Right cardiac atrium (tissue), 5 donors: ENCODE results near the gene CCDC92. TPM values are rescaled to one million over a fixed set of nuclear protein-coding genes. Genes with fewer than 3 reads are reported as not detected.
A peak's percentile ranks its signal among the peaks of the same experiment; 100 is the strongest.

Source experiments
- ATAC-seq, 2 donors: fragments of 200-7000 bp; cut with Tn5 transposase; one replicate each; pipeline versions ENCODE4 v1.8.0 to v1.9.1; 2020; ENCODE audit warnings: moderate library complexity in 2 of 2, mild to moderate bottlenecking in 1 of 2
- DNase-seq, 3 donors: peaks; one replicate each; pipeline ENCODE4 v3.0.0-alpha.2; 2020
- H3K27ac ChIP-seq: one replicate; pipeline ENCODE4 v1.5.1; 2013; ENCODE audit warnings: mild to moderate bottlenecking, low read length, control low read depth, moderate library complexity
- H3K27me3 ChIP-seq: one replicate; pipeline ENCODE4 v1.6.1; 2013; ENCODE audit not compliant: control insufficient read depth, insufficient read depth
- H3K4me1 ChIP-seq: one replicate; pipeline ENCODE4 v1.6.1; 2013; ENCODE audit warnings: low read length; ENCODE audit not compliant: control insufficient read depth, insufficient read depth
- H3K4me3 ChIP-seq: one replicate; pipeline ENCODE4 v1.5.1; 2013; ENCODE audit warnings: low read length, control low read depth
- H3K9me3 ChIP-seq: one replicate; pipeline ENCODE4 v1.6.1; 2013; ENCODE audit warnings: low read length; ENCODE audit not compliant: control insufficient read depth
- WGBS: extraction: QIAGEN DNeasy Blood & Tissue Kit; methylation state at CpG from one replicate; pipeline ENCODE4 v1.1.7; 2013; 5-methylcytosine and 5-hydroxymethylcytosine counted together
- intact Hi-C, 4 donors: fragments of 100-400 bp; cut with DNase I; formaldehyde crosslinking; loops; one replicate each; pipeline versions ENCODE4 v1.11.0 to v1.14.0; 2022 to 2023
- polyA plus RNA-seq: library from polyadenylated mRNA; stranded (reverse); fragments of 200-250 nt; gene quantifications from one replicate; pipeline ENCODE4 v1.2.3, GENCODE V29; 2013
- total RNA-seq, 4 donors: library from RNA; stranded (reverse); fragmentation: NEBNext Ultra II Directional; extraction: Animal tissue kit (Norgen Biotek cat#: 25700); gene quantifications; one replicate each; pipeline ENCODE4 v1.2.1, GENCODE V29; 2021
- donor health status: healthy with polysubstance abuse.
- donor health status: DM: no; HTN: yes; CAD: no.
- donor health status: DM: no; HTN: no; CAD: no.
- donor health status: DM: no; HTN: yes; CAD: no; lungs with severe emphysema.
- donor health status: DM: yes; HTN: yes; CAD: no.

The CCDC92 gene
- total and polyA plus RNA-seq, 5 donors, result 47.5 to 80.0 (median 53.0) TPM

GRCh38 chr12:123960029-123960735 is 12.4 kb downstream of the CCDC92 start:
- Histone ChIP-seq H3K4me3 (no peak overlapping the region), H3K4me1 (peaks cover 4% of the 10 kb centered on the region), H3K27me3 (no peaks in the 10 kb centered on the region), H3K9me3 (no peaks in the 10 kb centered on the region), H3K27ac (no peak overlapping the region)
- ATAC-seq, result no peak
- WGBS, result 86% methylated on average over 9 of the region's 9 CpGs
- intact Hi-C loops, result no loop called here
- DNase-seq, result no peak

GRCh38 chr12:123958876-123959275 is 13.8 kb downstream of the CCDC92 start:
- intact Hi-C loops, result no loop called here
- WGBS, result 79% methylated on average over 9 of the region's 9 CpGs
- DNase-seq (no peak), ATAC-seq (no peak)
- Histone ChIP-seq H3K4me3 (no peak overlapping the region), H3K4me1 (peaks cover 4% of the 10 kb centered on the region), H3K27me3 (no peaks in the 10 kb centered on the region), H3K27ac (peak overlapping the region; percentile 64), H3K9me3 (no peaks in the 10 kb centered on the region)

DNA sequence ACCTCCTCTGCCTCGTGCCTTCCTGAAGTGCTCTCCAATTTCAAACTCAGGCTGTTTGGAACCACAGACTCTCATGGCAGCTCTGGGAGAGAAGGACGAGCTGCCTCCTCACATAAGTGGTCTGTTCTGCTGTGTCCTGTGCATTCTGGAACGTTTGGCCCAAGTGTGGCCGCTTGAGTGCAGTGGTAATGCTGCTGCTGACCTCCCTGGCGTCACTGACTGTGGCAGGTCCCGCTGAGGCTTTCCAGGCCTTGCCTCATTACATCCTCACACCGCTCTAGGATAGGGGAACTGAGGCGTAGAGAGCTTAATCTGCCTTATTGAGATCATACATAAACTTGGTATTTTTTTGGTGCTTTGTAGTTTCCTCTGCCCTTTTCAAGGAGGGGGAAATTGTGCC is 14.2 kb downstream of the CCDC92 start:
- Histone ChIP-seq H3K9me3 (no peaks in the 10 kb centered on the region), H3K4me1 (peaks cover 4% of the 10 kb centered on the region), H3K27me3 (no peaks in the 10 kb centered on the region), H3K27ac (peak overlapping the region; percentile 64), H3K4me3 (no peak overlapping the region)
- WGBS, result 67% methylated on average over 8 of the region's 8 CpGs
- intact Hi-C loops, result no loop called here
- no peak for DNase-seq
- peak; percentile 59 to 71 for ATAC-seq

GRCh38 chr12:123957196-123957595 is 15.4 kb downstream of the CCDC92 start:
- no peak for DNase-seq
- no peak for ATAC-seq
- WGBS, result 87% methylated on average over 3 of the region's 3 CpGs
- intact Hi-C loops, result no loop called here
- H3K9me3 ChIP-seq, result no peaks in the 10 kb centered on the region
- peaks cover 4% of the 10 kb centered on the region for H3K4me1 ChIP-seq
- H3K27ac ChIP-seq, result no peak overlapping the region
- H3K4me3 ChIP-seq, result no peak overlapping the region
- H3K27me3 ChIP-seq, result no peaks in the 10 kb centered on the region

- no peak overlapping the region for H3K4me3 ChIP-seq
- H3K4me1 ChIP-seq, result peaks cover 2% of the 10 kb centered on the region
- ATAC-seq (no peak), DNase-seq (no peak)
- no peak overlapping the region for H3K27ac ChIP-seq
- H3K9me3 ChIP-seq, result no peaks in the 10 kb centered on the region
- 90% methylated on average over 9 of the region's 9 CpGs for WGBS
- no peaks in the 10 kb centered on the region for H3K27me3 ChIP-seq
- intact Hi-C loops, result no loop called here
Measured at GRCh38 chr12:123956249-123956648, 16.4 kb downstream of the CCDC92 start.

- Histone ChIP-seq H3K27me3 (no peaks in the 10 kb centered on the region), H3K4me1 (peaks cover 15% of the 10 kb centered on the region), H3K27ac (peak overlapping the region; percentile 86), H3K4me3 (no peak overlapping the region), H3K9me3 (no peaks in the 10 kb centered on the region)
- WGBS, result 79% methylated on average over 10 of the region's 10 CpGs
- DNase-seq (no peak), ATAC-seq (peak; percentile 47 to 58)
- intact Hi-C loops, result no loop called here
Measured at GRCh38 chr12:123954647-123955350, 17.8 kb downstream of the CCDC92 start.

- Histone ChIP-seq H3K27me3 (no peaks in the 10 kb centered on the region), H3K9me3 (no peaks in the 10 kb centered on the region), H3K4me3 (no peak overlapping the region), H3K4me1 (peaks cover 23% of the 10 kb centered on the region), H3K27ac (no peak overlapping the region)
- ATAC-seq (no peak), DNase-seq (no peak)
- WGBS, result 59% methylated on average over 2 of the region's 2 CpGs
- intact Hi-C loops, result no loop called here
Measured at GRCh38 chr12:123952037-123952436, 20.6 kb downstream of the CCDC92 start.

DNA sequence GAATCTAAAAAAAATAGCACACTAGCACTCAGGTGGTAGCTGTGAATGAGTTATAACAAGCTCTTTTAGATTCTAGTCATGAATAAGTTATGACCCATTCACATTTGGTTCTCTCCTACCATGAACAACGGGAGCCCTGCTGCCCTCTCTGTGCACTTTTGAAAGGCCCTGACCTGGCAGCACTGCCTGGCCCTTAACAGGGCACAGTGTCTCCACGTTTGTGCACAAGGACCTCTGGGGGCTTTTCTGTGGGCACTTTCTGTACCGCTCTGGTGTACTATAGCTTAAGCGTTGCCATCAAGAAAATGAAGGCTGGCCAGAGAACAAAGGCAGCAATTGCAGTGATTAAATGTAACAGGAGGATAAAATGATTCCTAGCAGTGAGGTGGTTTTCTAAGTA is 21.2 kb downstream of the CCDC92 start:
- WGBS, result 75% methylated on average over 4 of the region's 4 CpGs
- no peaks in the 10 kb centered on the region for H3K27me3 ChIP-seq
- no peak overlapping the region for H3K4me3 ChIP-seq
- H3K27ac ChIP-seq, result no peak overlapping the region
- DNase-seq (no peak), ATAC-seq (no peak)
- H3K4me1 ChIP-seq, result peaks cover 23% of the 10 kb centered on the region
- H3K9me3 ChIP-seq, result no peaks in the 10 kb centered on the region
- intact Hi-C loops, result no loop called here

- no peak overlapping the region for H3K27ac ChIP-seq
- H3K4me3 ChIP-seq, result no peak overlapping the region
- no peaks in the 10 kb centered on the region for H3K27me3 ChIP-seq
- H3K9me3 ChIP-seq, result no peaks in the 10 kb centered on the region
- peaks cover 23% of the 10 kb centered on the region for H3K4me1 ChIP-seq
- 74% methylated on average over 15 of the region's 15 CpGs for WGBS
- intact Hi-C loops, result no loop called here
- DNase-seq (no peak), ATAC-seq (peak; percentile 10 to 33)
Measured at GRCh38 chr12:123950476-123951349, 21.9 kb downstream of the CCDC92 start.

- ATAC-seq, result no peak
- Histone ChIP-seq H3K9me3 (no peaks in the 10 kb centered on the region), H3K27ac (no peak overlapping the region), H3K4me1 (peaks cover 23% of the 10 kb centered on the region), H3K27me3 (no peaks in the 10 kb centered on the region), H3K4me3 (no peak overlapping the region)
- DNase-seq, result no peak
- WGBS, result 82% methylated on average over 15 of the region's 15 CpGs
- intact Hi-C loops, result no loop called here
Measured at GRCh38 chr12:123949770-123950165, 22.9 kb downstream of the CCDC92 start.
